ENCODE measurements around the gene TRIM41.

The TRIM41 gene

DNA sequence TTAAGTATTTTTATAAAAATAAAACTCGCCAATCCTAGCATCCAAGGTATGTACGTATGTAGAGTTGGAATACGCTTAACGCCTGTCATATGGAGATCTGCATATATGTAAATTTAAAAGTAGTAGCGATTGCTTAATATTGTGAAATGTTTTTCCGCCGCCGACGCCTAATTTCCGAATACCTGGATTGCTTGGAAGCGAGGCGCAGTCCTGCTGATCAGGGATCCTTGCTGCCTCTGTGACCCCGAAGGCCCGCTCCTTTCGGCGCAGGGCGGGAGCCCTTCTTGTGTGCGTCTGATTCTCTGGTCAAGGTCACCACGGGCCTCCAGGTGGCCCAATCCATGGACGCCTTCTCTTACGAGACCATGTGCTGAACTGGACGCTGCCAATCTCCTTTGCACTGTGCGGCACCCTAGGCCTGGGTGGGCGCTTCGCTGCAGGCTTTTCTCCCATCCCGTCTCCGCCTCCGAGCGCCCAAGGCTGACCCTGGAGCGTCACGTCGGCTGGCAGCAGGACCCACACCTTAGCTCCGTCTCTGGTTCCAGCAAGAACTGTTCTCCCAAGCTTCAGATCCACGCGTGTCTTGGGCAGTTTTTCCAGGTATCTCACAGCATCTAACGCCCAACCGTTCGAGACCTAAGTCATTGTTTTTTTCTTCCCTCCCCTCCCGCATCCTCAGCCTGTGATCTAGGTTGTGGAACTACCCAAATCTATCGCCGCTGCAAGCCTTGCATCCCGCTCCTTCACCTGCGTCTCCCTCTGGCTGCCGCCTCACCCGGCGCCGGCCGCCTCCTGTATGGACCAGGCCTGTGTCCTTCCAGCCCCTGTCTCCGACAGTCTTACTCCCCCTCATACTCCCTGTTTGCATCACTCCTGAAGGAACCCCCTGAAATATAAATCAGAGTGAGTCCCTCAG lies 3.6 kb upstream of the TRIM41 start:
- H4K20me1 ChIP-seq (ENCODE audit: low read depth, low read length): no peaks in the 10 kb centered on the region
- no peaks in the 10 kb centered on the region for H3K9me2 ChIP-seq (replicated peaks; ENCODE audit: insufficient read depth, low read length)
- no peak overlapping the region for H3K9ac ChIP-seq (ENCODE audit: low read length)
- no peaks in the 10 kb centered on the region for H3K9me3 ChIP-seq (ENCODE audit: insufficient read depth, low read length)
- H3K4me3 ChIP-seq (ENCODE audit: insufficient read depth, low read length, poor library complexity, severe bottlenecking): no peak overlapping the region
- H2AFZ ChIP-seq (ENCODE audit: low read depth, low read length, severe bottlenecking): no peak overlapping the region
- peaks cover 49% of the 10 kb centered on the region for H3F3A ChIP-seq (ENCODE audit: insufficient read depth)
- H3K36me3 ChIP-seq (ENCODE audit: low read length): no peaks in the 10 kb centered on the region
- no peak overlapping the region for H3K4me2 ChIP-seq (ENCODE audit: low read depth, low read length, poor library complexity, severe bottlenecking)
- H3K79me2 ChIP-seq (ENCODE audit: insufficient read depth, low read length): peaks cover 2% of the 10 kb centered on the region; the same call in 1 of the 2 replicates
- H3K27me3 ChIP-seq (ENCODE audit: low read length): no peaks in the 10 kb centered on the region
- no peak overlapping the region for H3K27ac ChIP-seq (ENCODE audit: low read depth, low read length)
- TF ChIP-seq EZH2phosphoT487 (conservative IDR thresholded peaks at IDR 0.05; ENCODE audit: low read length): no peak
- TF ChIP-seq, protein P1, sequence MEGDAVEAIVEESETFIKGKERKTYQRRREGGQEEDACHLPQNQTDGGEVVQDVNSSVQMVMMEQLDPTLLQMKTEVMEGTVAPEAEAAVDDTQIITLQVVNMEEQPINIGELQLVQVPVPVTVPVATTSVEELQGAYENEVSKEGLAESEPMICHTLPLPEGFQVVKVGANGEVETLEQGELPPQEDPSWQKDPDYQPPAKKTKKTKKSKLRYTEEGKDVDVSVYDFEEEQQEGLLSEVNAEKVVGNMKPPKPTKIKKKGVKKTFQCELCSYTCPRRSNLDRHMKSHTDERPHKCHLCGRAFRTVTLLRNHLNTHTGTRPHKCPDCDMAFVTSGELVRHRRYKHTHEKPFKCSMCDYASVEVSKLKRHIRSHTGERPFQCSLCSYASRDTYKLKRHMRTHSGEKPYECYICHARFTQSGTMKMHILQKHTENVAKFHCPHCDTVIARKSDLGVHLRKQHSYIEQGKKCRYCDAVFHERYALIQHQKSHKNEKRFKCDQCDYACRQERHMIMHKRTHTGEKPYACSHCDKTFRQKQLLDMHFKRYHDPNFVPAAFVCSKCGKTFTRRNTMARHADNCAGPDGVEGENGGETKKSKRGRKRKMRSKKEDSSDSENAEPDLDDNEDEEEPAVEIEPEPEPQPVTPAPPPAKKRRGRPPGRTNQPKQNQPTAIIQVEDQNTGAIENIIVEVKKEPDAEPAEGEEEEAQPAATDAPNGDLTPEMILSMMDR (IDR thresholded peaks at IDR 0.05; ENCODE audit: insufficient read depth, low read length, poor library complexity, severe bottlenecking): no peak

DNA sequence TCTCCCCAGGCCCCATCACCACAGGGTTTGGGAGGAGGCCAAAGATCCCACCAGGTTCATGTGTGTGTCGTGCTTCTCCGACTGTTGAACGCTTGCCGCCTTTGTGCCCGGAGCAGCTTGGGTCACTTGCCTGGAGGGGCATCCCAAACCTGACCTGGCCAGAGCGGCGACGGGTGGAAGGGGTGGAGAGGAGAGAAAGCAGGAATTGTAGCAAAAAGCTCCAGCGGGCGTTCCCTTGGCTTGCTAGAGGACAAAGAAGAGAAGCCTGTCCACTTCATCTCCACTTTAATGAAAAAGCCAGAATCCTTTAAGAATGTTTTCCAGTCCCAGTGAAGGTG lies 2.9 kb upstream of the TRIM41 start:
- peaks cover 51% of the 10 kb centered on the region for H3F3A ChIP-seq (ENCODE audit: insufficient read depth)
- no peak overlapping the region for H2AFZ ChIP-seq (ENCODE audit: low read depth, low read length, severe bottlenecking)
- H3K79me2 ChIP-seq (ENCODE audit: insufficient read depth, low read length): peaks cover 8% of the 10 kb centered on the region
- H3K9me2 ChIP-seq (replicated peaks; ENCODE audit: insufficient read depth, low read length): no peaks in the 10 kb centered on the region
- H3K27me3 ChIP-seq (ENCODE audit: low read length): no peaks in the 10 kb centered on the region
- H3K4me2 ChIP-seq (ENCODE audit: low read depth, low read length, poor library complexity, severe bottlenecking): no peak overlapping the region
- TF ChIP-seq, protein P1 (IDR thresholded peaks at IDR 0.05; ENCODE audit: insufficient read depth, low read length, poor library complexity, severe bottlenecking): no peak
- no peak for TF ChIP-seq EZH2phosphoT487 (conservative IDR thresholded peaks at IDR 0.05; ENCODE audit: low read length)
- no peak overlapping the region for H3K4me3 ChIP-seq (ENCODE audit: insufficient read depth, low read length, poor library complexity, severe bottlenecking)
- H4K20me1 ChIP-seq (ENCODE audit: low read depth, low read length): no peaks in the 10 kb centered on the region
- no peak overlapping the region for H3K9ac ChIP-seq (ENCODE audit: low read length)
- H3K27ac ChIP-seq (ENCODE audit: low read depth, low read length): no peak overlapping the region
- no peaks in the 10 kb centered on the region for H3K36me3 ChIP-seq (ENCODE audit: low read length)
- no peaks in the 10 kb centered on the region for H3K9me3 ChIP-seq (ENCODE audit: insufficient read depth, low read length)

DNA sequence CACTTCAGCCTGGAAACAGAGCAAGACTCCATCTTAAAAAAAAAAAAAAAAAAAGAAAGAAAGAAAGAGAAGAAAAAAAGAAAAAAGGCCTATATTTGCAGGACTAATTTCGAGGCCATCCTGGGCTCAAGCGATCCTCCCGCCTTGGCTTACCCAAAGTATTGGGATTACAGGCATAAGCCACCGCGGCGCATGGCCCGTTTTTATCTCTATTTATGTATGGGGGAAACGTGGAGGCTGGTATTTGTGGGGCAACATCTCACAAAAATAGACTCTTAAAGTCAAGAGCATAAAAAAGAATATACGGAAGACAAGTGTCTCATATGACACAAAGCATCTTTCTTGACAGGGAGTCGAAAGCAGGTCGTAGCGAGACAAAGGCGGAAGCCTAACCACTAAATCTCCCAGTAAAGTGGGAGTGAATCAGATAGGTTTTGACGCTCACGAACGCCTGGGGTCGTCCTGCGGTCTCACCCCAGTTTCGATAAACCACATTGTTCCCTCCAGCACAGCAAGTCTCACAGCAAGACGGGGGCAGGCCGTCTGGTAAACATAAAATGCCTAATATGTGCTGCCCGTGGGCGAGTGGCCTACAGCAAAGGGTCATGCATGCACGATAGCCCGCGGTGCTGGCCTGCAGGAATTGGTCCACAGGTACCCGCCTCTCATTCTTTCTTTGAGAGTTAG lies 1.8 kb upstream of the TRIM41 start:
- H2AFZ ChIP-seq (ENCODE audit: low read depth, low read length, severe bottlenecking): no peak overlapping the region
- no peaks in the 10 kb centered on the region for H3K27me3 ChIP-seq (ENCODE audit: low read length)
- H3K27ac ChIP-seq (ENCODE audit: low read depth, low read length): peak overlapping the region; percentile 95
- no peak for TF ChIP-seq EZH2phosphoT487 (conservative IDR thresholded peaks at IDR 0.05; ENCODE audit: low read length)
- TF ChIP-seq, protein P1 (IDR thresholded peaks at IDR 0.05; ENCODE audit: insufficient read depth, low read length, poor library complexity, severe bottlenecking): no peak
- peaks cover 55% of the 10 kb centered on the region for H3F3A ChIP-seq (ENCODE audit: insufficient read depth)
- H3K4me2 ChIP-seq (ENCODE audit: low read depth, low read length, poor library complexity, severe bottlenecking): peak overlapping the region; percentile 98
- no peaks in the 10 kb centered on the region for H3K9me2 ChIP-seq (replicated peaks; ENCODE audit: insufficient read depth, low read length)
- H3K79me2 ChIP-seq (ENCODE audit: insufficient read depth, low read length): peaks cover 19% of the 10 kb centered on the region
- H3K9ac ChIP-seq (ENCODE audit: low read length): 0 out of 2 replicates have a peak overlapping the region, but pooled peaks have one; percentile 80
- no peaks in the 10 kb centered on the region for H3K36me3 ChIP-seq (ENCODE audit: low read length)
- peak overlapping the region; percentile 1 for H3K4me3 ChIP-seq (ENCODE audit: insufficient read depth, low read length, poor library complexity, severe bottlenecking)
- no peaks in the 10 kb centered on the region for H4K20me1 ChIP-seq (ENCODE audit: low read depth, low read length)
- no peaks in the 10 kb centered on the region for H3K9me3 ChIP-seq (ENCODE audit: insufficient read depth, low read length)

Data from SU-DHL-6 (cell line).